RWPE2 (cell line): ENCODE results near the gene PARVA.

Experiments used
- ATAC-seq: fragments of 200-7000 bp; cut with Tn5 transposase; 3 replicates; pipeline ENCODE4 v1.9.1; 2021; ENCODE audit warnings: low read depth
- DNase-seq: peaks from one replicate; pipeline ENCODE4 v3.0.0-alpha.2; 2020; ENCODE audit warnings: low spot score
- H3K27ac ChIP-seq: fragments of 450-650 bp; 2 replicates; pipeline ENCODE4 v1.5.1; 2017; ENCODE audit warnings: mild to moderate bottlenecking; ENCODE audit not compliant: poor library complexity, severe bottlenecking
- H3K27me3 ChIP-seq: fragments of 250-450 bp; sonication (Bioruptor Pico); 2 replicates; pipeline ENCODE4 v1.5.1; 2021; ENCODE audit warnings: mild to moderate bottlenecking, moderate library complexity; ENCODE audit not compliant: insufficient read depth, poor library complexity, severe bottlenecking
- H3K36me3 ChIP-seq: fragments of 250-450 bp; sonication (Bioruptor Pico); 2 replicates; pipeline ENCODE4 v1.5.1; 2020; ENCODE audit warnings: low read depth, mild to moderate bottlenecking, moderate library complexity
- H3K4me1 ChIP-seq: fragments of 250-450 bp; sonication (Bioruptor Pico); 2 replicates; pipeline ENCODE4 v1.5.1; 2021; ENCODE audit warnings: mild to moderate bottlenecking, moderate library complexity; ENCODE audit not compliant: insufficient read depth, poor library complexity, severe bottlenecking
- H3K4me3 ChIP-seq: fragments of 250-450 bp; sonication (Bioruptor Pico); 2 replicates; pipeline ENCODE4 v1.5.1; 2021; ENCODE audit warnings: mild to moderate bottlenecking, moderate library complexity; ENCODE audit not compliant: severe bottlenecking
- H3K9me3 ChIP-seq: fragments of 250-450 bp; sonication (Bioruptor Pico); 2 replicates; pipeline ENCODE4 v1.5.1; 2021; ENCODE audit warnings: mild to moderate bottlenecking, moderate library complexity; ENCODE audit not compliant: severe bottlenecking
- CTCF ChIP-seq: fragments of 450-650 bp; IDR thresholded peaks from one replicate; pipeline ENCODE4 v1.5.1; 2017; ENCODE audit warnings: mild to moderate bottlenecking, moderate library complexity; ENCODE audit not compliant: poor library complexity, severe bottlenecking

The PARVA gene

GRCh38 chr11:12377106-12377823, at the start of gene PARVA:
Gene PARVA, plus strand, starts transcription at chr11:12377571. Its CDS starts 77 bp downstream, at chr11:12377648.
- Histone ChIP-seq H3K9me3 (no peaks in the 10 kb centered on the region), H3K36me3 (0 out of 2 replicates have a peak, but pooled peaks cover 7% of the 10 kb centered on the region), H3K27ac (peak within 1 kb of the TSS; percentile 66), H3K4me3 (peak within 1 kb of the TSS; percentile 89), H3K27me3 (no peaks in the 10 kb centered on the region), H3K4me1 (peaks cover 3% of the 10 kb centered on the region)
- no peak for TF ChIP-seq CTCF
- DNase-seq (no peak), ATAC-seq (peak; percentile 78)

GRCh38 chr11:12329169-12329568, 48.2 kb upstream of the PARVA start:
- ATAC-seq (no peak), DNase-seq (no peak)
- peaks cover 27% of the 10 kb centered on the region for H3K36me3 ChIP-seq
- no peak overlapping the region for H3K27ac ChIP-seq
- no peaks in the 10 kb centered on the region for H3K9me3 ChIP-seq
- H3K4me3 ChIP-seq, result no peak overlapping the region
- H3K4me1 ChIP-seq, result no peaks in the 10 kb centered on the region
- no peaks in the 10 kb centered on the region for H3K27me3 ChIP-seq
- no peak for TF ChIP-seq CTCF

GRCh38 chr11:12329797-12330196, 47.6 kb upstream of the PARVA start:
- no peak for DNase-seq
- Histone ChIP-seq H3K27ac (no peak overlapping the region), H3K27me3 (no peaks in the 10 kb centered on the region), H3K4me1 (no peaks in the 10 kb centered on the region), H3K4me3 (no peak overlapping the region), H3K36me3 (peaks cover 21% of the 10 kb centered on the region), H3K9me3 (no peaks in the 10 kb centered on the region)
- no peak for TF ChIP-seq CTCF
- ATAC-seq, result no peak

GRCh38 chr11:12330485-12331231, 46.7 kb upstream of the PARVA start:
- ATAC-seq (0 out of 3 replicates have a peak, but pooled peaks have one; percentile 19), DNase-seq (no peak)
- no peak overlapping the region for H3K4me3 ChIP-seq
- no peaks in the 10 kb centered on the region for H3K27me3 ChIP-seq
- TF ChIP-seq CTCF, result no peak
- no peaks in the 10 kb centered on the region for H3K9me3 ChIP-seq
- H3K27ac ChIP-seq, result no peak overlapping the region
- H3K4me1 ChIP-seq, result no peaks in the 10 kb centered on the region
- H3K36me3 ChIP-seq, result peaks cover 15% of the 10 kb centered on the region; the same call in 1 of the 2 replicates
